HG02623 (cell line): ENCODE measurements around the gene CEP295NL.
"Not testable (repeated sequence)": the region's sequence is repeated elsewhere in the genome, so short reads cannot be mapped to it uniquely, and the experiment has no call there.

Experiments used
- ATAC-seq: cut with Tn5 transposase; IDR thresholded peaks from one replicate; pipeline ENCODE4 v1.9.1; 2021; ENCODE audit warnings: moderate library complexity; ENCODE audit not compliant: unreplicated experiment

Gene CEP295NL

DNA sequence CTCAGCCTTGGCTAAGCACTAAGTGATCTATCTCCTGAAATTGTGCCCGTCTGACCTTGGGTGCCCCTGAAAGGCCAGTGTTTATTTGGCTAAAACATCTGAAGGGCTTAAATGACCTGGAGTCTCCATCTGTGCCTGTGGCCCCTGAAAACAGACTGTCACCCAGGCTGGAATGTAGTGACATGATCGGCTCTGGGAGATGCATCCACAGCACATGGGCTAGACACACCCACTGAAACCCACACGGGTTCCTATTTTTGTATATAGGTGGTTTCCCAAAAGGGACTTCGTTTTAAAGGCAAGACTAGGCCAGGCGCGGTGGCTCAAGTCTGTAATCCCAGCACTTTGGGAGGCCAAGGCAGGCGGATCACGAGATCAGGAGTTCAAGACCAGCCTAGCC is 13.5 kb downstream of the CEP295NL start:
- no peak for ATAC-seq

- no peak for ATAC-seq
Observed at GRCh38 chr17:78888941-78889518, 14.0 kb downstream of the CEP295NL start.

DNA sequence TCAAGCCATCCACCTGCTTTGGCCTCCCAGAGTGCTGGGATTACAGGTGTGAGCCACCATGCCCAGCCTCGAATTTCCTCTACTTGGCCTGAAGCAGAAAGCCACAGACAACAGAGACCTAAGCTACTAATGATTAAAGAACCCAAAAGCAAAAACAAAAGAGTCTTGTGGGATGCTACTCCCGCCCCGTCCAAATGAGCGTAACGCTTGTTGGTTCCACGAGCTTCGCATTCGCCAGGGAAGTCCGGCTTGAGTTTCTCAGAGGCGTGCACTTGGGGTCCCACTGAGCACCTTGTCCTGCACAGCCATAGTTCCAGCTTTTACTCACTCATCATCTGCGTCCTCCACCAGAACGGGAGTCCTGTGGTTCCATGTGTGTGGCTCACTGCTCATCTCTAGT is 16.0 kb downstream of the CEP295NL start:
- no peak for ATAC-seq

GRCh38 chr17:78885956-78886355 is 17.0 kb downstream of the CEP295NL start:
- no peak for ATAC-seq

DNA sequence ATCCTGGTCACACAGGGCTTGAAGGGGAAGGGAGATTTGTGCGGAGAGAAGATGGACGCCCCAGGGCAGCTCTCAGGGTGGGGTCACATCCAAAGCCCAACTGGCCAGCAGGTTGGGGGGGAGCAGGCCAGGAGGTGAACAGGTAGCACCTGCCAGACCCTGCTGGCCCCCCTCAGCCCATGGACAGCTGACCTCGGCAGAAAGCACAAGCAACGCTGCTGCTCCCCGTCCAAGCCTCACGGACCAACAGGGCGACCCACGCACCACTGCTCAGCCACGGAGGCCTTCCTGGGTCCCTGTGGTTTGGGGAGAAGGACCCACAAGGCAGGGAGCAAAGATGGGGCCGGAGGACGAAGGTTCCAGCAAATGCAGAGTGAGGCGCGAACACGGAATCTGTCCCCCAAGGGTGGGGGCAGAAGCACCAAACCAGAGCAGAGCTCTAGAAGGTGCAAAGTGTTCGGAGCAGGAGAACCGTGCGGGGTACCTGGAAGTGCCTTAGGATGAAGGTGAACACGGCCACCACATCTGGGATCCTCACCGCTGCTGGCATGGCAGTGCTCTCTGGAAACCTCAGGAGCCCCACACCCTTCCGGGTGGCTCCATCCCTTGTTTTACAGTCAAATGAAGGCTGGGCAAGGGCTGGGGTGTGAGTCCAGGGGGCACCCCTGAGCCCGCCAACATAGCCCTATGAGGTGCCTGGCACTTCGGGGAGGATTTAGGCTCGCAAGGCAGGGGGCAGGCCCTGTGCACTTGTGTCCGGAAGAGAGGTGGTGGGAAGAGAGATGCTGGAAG is 17.9 kb downstream of the CEP295NL start:
- no peak for ATAC-seq

DNA sequence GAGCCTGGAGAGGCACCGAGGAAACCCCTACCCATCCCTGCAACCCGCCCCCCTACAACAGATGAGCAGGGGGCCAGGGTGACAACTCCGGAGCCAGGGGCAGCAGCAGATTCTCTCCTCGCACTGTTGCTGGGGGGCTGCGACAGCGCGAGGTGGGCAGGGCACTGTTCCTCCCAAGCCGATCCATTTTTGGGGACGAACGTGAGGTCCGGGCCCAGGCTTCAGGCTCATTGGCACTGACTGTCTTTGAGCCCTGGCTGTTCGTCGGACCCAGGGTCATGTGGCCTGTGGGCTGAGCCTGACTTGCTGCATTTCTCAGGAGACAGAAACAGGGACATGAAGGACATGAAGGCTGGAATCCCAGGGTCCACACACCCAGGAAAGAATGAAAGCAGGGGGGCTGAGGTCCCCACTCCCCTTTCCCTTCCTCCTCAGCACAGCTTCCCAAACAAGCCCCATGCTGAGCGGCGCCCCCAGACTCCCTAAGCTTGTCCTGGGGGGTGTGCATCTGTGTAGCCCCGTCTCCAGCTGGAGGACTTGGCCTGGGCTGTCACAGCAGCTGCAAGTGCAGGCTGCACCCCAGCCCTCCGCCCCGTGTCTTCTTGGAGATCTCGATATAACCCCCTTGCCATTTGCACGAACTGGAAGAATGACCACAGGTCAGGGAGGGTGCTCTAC is 18.7 kb downstream of the CEP295NL start:
- ATAC-seq: no peak

DNA sequence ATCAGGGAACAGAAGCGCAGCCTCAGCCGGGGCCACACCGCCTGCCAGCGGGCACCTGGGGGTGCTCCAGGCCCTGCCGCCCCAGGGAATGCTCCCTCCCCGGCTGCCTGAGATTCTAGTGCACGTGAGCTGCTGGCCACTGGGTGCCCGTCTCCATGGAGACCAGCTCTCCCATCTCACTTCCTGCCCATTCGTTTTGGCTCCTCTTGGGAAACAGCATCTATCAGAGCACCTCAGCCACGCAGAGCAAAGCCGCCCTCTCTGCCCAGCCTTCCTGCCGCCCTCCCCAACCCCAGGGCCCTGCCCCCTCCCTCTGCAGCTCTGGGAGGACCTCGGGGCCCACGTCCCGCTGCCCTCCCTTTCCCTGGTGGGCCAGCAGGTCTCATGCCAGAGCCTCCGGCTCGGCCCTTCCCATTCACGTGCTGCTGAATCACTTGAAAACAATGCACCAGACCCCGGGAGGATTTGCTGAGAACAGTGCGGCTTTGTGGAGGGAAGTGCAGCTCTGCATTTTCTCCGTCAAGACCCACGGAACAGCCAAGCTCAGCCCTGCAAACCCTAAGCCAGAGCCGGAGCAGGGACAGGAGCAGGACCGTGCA is 19.4 kb downstream of the CEP295NL start:
- no peak for ATAC-seq

DNA sequence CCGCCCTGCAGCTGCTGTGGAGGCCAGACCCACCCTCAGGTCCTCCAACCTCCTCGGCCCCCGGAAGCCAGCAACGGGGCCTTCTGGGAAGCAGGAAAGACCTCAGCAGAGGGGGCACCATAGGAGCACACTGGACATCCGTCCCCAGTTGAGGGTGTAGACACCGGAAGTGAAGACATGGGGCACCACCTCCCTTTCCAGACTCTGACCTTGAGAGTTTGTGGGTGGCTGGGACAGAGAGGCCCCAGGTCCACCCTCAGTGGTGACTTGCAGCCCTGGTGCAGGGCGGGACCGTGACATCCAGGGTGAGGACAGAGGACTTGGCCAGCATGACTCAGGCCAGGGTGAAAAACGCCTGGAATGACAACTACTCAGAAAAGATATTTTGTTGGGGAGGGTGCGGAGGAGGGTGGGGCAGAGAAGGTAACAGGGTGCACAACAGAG is 19.9 kb downstream of the CEP295NL start:
- ATAC-seq: no peak

GRCh38 chr17:78882540-78883088 is 20.4 kb downstream of the CEP295NL start:
- ATAC-seq: no peak

- no peak for ATAC-seq
Observed at GRCh38 chr17:78879635-78880186, 23.3 kb downstream of the CEP295NL start.

DNA sequence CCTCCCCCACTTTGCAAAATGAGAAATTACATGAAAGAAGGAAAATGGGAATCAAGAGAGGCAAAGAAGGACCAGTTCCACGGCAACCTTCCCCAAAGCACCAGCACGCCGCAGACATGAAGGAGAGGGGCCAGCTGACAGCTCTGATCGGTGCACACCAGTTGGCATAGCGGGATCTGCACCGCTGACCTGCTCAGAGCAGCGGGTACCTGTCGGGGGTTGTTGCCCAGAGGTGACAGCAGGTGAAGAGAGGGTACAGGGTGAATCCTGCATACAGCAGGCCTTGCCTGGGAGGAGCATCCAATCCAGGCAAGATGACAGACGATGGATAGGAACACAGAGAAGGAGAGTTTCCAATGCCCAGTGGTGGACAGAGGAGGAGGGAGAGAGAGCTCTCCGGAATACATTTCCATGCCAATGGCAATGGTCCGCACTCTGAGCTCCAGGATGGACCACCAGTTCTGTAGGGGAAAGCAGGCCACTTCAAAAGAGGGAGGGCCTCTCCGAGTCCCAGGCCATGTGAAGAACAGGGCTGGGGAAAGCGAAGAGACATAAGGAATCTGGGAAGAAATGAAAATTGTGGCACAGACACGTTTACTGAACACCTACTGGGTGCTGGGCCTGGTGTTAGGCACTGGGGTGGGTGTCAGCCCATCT is 24.0 kb downstream of the CEP295NL start:
- ATAC-seq: no peak

DNA sequence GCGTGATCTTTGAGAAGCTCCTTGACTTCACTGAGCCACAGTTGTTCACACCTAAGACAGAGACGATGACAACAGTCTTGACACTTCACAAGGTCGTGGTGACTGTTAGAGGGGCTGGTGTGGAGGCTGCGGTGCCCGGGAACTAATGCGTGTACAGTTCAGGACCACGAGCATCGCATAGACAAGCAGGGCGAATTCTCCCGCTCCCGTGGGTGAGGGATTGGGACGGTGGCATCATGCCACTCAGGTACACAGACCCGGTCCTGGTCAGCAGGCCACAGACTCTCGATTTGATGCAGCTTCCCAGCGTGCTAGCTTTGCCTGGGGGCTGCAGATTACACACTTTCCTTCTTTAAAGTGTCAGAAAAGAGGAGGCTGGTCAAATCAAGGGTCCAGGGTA is 24.7 kb downstream of the CEP295NL start:
- ATAC-seq: no peak

GRCh38 chr17:78876954-78877517 is 26.0 kb downstream of the CEP295NL start:
- ATAC-seq: not testable (repeated sequence)

- ATAC-seq: no peak
Observed at GRCh38 chr17:78876094-78876597, 26.9 kb downstream of the CEP295NL start.

GRCh38 chr17:78875363-78876093 is 27.5 kb downstream of the CEP295NL start:
- no peak for ATAC-seq

DNA sequence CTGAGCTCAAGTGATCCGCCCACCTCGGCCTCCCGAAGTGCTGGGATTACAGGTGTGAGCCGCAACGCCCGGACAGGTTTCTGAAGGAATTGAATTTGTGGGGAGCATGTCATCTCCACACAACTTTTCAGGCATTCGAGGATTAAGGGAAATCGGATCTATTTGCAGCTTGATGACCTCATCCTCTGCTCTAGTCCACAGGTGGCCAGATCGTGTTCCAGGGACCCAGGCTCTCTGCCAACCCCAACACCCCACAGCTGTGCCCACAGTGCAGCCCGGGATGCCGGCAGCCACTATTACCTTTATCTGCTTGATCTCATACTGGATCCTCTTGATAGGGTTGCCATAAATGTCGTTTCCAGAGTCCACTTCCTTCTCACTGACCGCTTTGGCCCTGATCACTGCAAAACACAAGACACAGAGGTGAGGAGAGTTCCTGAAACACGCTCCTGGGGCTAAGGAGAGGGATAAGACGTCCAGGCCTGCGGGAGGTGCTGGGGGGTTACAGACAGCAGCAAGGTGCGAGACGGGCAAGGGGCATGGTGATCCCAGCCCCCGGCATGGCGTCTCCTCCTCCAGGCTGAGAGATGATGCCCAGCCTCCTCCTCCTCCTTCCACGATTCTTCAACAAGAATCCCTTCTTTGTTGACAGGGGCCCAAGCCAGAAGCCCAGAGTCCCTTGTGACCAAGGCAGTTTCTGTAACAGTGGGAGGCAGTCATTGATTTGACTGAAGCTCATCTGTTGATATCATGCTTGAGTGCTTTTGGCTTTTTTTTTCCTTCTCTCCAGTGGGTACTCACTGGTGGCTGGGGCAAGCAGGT is 29.3 kb downstream of the CEP295NL start:
- ATAC-seq: no peak

GRCh38 chr17:78872486-78872885 is 30.5 kb downstream of the CEP295NL start:
- ATAC-seq: no peak

DNA sequence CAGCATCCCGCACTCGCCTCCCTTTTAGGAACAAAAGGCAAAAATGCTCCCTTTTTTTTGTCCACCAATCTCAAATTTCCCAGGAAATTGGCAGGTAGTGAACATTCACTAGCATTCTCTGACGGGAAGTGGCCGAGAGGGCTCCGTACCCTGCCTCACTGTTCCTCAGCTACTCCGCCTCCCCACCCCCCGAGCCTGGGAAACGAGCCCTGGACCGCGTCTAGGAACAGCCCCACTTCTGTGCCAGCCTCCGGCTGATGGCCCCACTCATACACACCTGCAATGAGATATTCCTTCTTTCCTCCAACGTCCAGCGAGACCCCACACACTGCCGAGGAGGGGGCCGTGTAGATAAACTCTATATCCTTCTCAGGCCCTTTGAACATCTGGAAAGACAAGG is 32.4 kb downstream of the CEP295NL start:
- no peak for ATAC-seq
